Liver (tissue), 9 donors: ENCODE data around the gene SLC38A10. TPM values are rescaled to one million over a fixed set of nuclear protein-coding genes. Genes with fewer than 3 reads are reported as not detected.

Experiments used
- DNase-seq: peaks from one replicate; pipeline ENCODE4 v3.0.0-alpha.2; 2017; ENCODE audit warnings: low spot score
- H3K27ac ChIP-seq, 2 donors: one replicate each; pipeline ENCODE4 v1.7.0; 2013; ENCODE audit warnings: inconsistent platforms in 2 of 2, low read length in 2 of 2, control low read depth in 1 of 2, low read depth in 1 of 2, mild to moderate bottlenecking in 1 of 2
- H3K27me3 ChIP-seq, 4 donors: one replicate each; pipeline versions ENCODE4 v1.6.1 to v1.7.0; 2013; ENCODE audit warnings: low read length in 3 of 4, inconsistent platforms in 1 of 4, mild to moderate bottlenecking in 1 of 4, moderate library complexity in 1 of 4; ENCODE audit not compliant: control insufficient read depth in 4 of 4, insufficient read depth in 4 of 4
- H3K36me3 ChIP-seq, 4 donors: one replicate each; pipeline versions ENCODE4 v1.6.1 to v1.7.0; 2013; ENCODE audit warnings: low read length in 3 of 4, mild to moderate bottlenecking in 3 of 4, low read depth in 1 of 4, moderate library complexity in 1 of 4; ENCODE audit not compliant: control insufficient read depth in 4 of 4, insufficient read depth in 3 of 4
- H3K4me1 ChIP-seq, 4 donors: one replicate each; pipeline versions ENCODE4 v1.6.1 to v1.7.0; 2013; ENCODE audit warnings: low read length in 3 of 4, mild to moderate bottlenecking in 3 of 4, moderate library complexity in 1 of 4; ENCODE audit not compliant: control insufficient read depth in 4 of 4, insufficient read depth in 4 of 4
- H3K4me3 ChIP-seq, 3 donors: one replicate each; pipeline versions ENCODE4 v1.6.1 to v1.7.0; 2013; ENCODE audit warnings: low read length in 3 of 3, control low read depth in 1 of 3, low read depth in 1 of 3, mild to moderate bottlenecking in 1 of 3
- H3K9ac ChIP-seq, 2 donors: one replicate each; pipeline ENCODE4 v1.7.0; 2013; ENCODE audit warnings: low read length in 2 of 2, mild to moderate bottlenecking in 2 of 2, moderate library complexity in 2 of 2, control low read depth in 1 of 2, low read depth in 1 of 2
- H3K9me3 ChIP-seq, 4 donors: one replicate each; pipeline versions ENCODE4 v1.6.1 to v1.7.0; 2013; ENCODE audit warnings: low read length in 3 of 4; ENCODE audit not compliant: control insufficient read depth in 4 of 4
- EGR1 ChIP-seq, 2 donors: IDR thresholded peaks; 2 replicates each; pipeline ENCODE4 v1.6.1; 2016 to 2018; ENCODE audit warnings: antibody characterized with exemption in 2 of 2, low read depth in 2 of 2
- FOXA1 ChIP-seq: IDR thresholded peaks from 2 replicates; pipeline ENCODE4 v1.6.1; 2016; ENCODE audit warnings: antibody characterized with exemption
- GABPA ChIP-seq, 2 donors: IDR thresholded peaks in 1 of 2; conservative IDR thresholded peaks in 1 of 2; 2 replicates each; pipeline ENCODE4 v1.6.1; 2016; ENCODE audit warnings: antibody characterized with exemption in 2 of 2, mild to moderate bottlenecking in 1 of 2, moderate library complexity in 1 of 2
- HNF4A ChIP-seq, 2 donors: conservative IDR thresholded peaks; 2 replicates each; pipeline ENCODE4 v1.6.1; 2016; ENCODE audit warnings: antibody characterized with exemption in 2 of 2, mild to moderate bottlenecking in 2 of 2
- HNF4G ChIP-seq: IDR thresholded peaks from 2 replicates; pipeline ENCODE4 v1.6.1; 2016; ENCODE audit warnings: antibody characterized with exemption
- JUND ChIP-seq, 2 donors: IDR thresholded peaks; 2 replicates each; pipeline ENCODE4 v1.6.1; 2016; ENCODE audit warnings: antibody characterized with exemption in 2 of 2
- NR2F2 ChIP-seq: IDR thresholded peaks from 2 replicates; pipeline ENCODE4 v1.6.1; 2016; ENCODE audit warnings: antibody characterized with exemption
- RAD21 ChIP-seq, 2 donors: IDR thresholded peaks; 2 replicates each; pipeline ENCODE4 v1.6.1; 2016; ENCODE audit warnings: antibody characterized with exemption in 2 of 2, mild to moderate bottlenecking in 2 of 2
- RXRA ChIP-seq, 2 donors: IDR thresholded peaks; 2 replicates each; pipeline ENCODE4 v1.6.1; 2017 to 2018; ENCODE audit warnings: antibody characterized with exemption in 2 of 2, mild to moderate bottlenecking in 1 of 2
- SP1 ChIP-seq: IDR thresholded peaks from 2 replicates; pipeline ENCODE4 v1.6.1; 2018; ENCODE audit warnings: antibody characterized with exemption, mild to moderate bottlenecking
- TAF1 ChIP-seq: conservative IDR thresholded peaks from 2 replicates; pipeline ENCODE4 v1.6.1; 2016; ENCODE audit warnings: antibody characterized with exemption, mild to moderate bottlenecking
- YY1 ChIP-seq: IDR thresholded peaks from 2 replicates; pipeline ENCODE4 v1.6.1; 2016; ENCODE audit warnings: antibody characterized with exemption, mild to moderate bottlenecking
- WGBS: extraction: QIAGEN DNeasy Blood & Tissue Kit; methylation state at CpG from one replicate; pipeline ENCODE4 v1.1.7; 2013; 5-methylcytosine and 5-hydroxymethylcytosine counted together
- polyA plus RNA-seq, 2 donors: library from polyadenylated mRNA; stranded (reverse) in 1 of 2; unstranded in 1 of 2; fragments of 200-250 nt in 1 of 2; fragments of >200 nt in 1 of 2; fragmentation: Nextera tagmentation in 1 of 2; extraction: Ambion mirVana in 1 of 2; gene quantifications; one replicate each; pipeline versions ENCODE4 v1.2.1 to v1.2.3, GENCODE V29; 2013 to 2015
- total RNA-seq, 2 donors: library from RNA; depleted of rRNA; stranded (reverse); fragments of >200 nt; gene quantifications; one replicate each; pipeline ENCODE4 v1.2.3, GENCODE V29; 2014
- TF ChIP-seq, protein P1 (sequence below): fragments of 150-350 bp; IDR thresholded peaks from 2 replicates; pipeline ENCODE4 v1.5.1; 2017; ENCODE audit warnings: improper control_type of control experiment, low read depth, low read length; ENCODE audit not compliant: missing input control
- TF ChIP-seq, protein P2 (sequence below): IDR thresholded peaks from 2 replicates; pipeline ENCODE4 v1.6.1; 2016; ENCODE audit warnings: antibody characterized with exemption
- TF ChIP-seq, protein P3 (sequence below): IDR thresholded peaks from 2 replicates; pipeline ENCODE4 v1.6.1; 2016; ENCODE audit warnings: antibody characterized with exemption
- TF ChIP-seq, protein P4 (sequence below): IDR thresholded peaks from 2 replicates; pipeline ENCODE4 v1.6.1; 2016; ENCODE audit warnings: antibody characterized with exemption
- donor health status: healthy.
- donor health status: healthy.
- donor health status: healthy.
- donor health status: healthy.
- donor health status: healthy.

The SLC38A10 gene
- total and polyA plus RNA-seq, 4 donors: 29.3 to 117 (median 54.7) TPM

DNA sequence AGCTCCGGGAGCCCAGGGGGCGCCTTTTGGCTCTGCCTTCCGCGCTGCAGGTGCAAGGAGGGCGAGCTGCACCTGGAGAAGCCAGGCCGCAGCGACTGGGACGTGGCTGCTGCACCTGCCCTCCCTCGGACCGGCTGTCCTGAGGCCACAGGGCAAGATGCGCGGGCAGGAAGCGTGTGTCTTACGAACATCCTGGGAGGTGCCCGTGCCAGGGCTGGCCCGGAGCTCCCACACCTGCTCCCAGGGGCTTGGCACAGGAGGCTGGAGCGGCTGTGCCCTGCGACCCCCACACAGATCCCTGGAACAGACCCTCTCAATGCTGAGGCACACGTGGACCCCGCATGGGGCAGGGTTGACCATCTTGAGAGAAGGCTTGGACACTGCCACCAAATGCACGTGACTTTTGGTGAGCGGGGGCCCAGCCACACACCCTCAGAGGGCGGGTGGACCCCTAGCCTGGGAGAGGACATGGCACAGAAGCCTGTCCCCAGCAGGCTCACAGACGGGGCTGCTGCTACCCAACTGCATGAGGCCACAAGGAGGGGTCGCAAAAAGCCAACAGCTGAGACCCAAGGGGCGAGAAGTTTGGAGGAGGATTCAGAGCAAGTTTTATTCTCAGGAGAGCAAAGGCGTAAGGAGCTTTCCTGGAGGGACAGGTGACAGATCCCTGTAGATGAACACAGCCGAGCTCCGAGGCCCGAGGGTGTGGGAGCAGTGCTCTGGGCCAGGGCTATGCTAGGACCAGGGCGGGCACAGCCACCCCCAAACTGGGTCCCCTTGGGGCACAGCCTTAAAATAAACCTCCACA, 44.6 kb downstream of the SLC38A10 start (continued):
- TF ChIP-seq, protein P1, sequence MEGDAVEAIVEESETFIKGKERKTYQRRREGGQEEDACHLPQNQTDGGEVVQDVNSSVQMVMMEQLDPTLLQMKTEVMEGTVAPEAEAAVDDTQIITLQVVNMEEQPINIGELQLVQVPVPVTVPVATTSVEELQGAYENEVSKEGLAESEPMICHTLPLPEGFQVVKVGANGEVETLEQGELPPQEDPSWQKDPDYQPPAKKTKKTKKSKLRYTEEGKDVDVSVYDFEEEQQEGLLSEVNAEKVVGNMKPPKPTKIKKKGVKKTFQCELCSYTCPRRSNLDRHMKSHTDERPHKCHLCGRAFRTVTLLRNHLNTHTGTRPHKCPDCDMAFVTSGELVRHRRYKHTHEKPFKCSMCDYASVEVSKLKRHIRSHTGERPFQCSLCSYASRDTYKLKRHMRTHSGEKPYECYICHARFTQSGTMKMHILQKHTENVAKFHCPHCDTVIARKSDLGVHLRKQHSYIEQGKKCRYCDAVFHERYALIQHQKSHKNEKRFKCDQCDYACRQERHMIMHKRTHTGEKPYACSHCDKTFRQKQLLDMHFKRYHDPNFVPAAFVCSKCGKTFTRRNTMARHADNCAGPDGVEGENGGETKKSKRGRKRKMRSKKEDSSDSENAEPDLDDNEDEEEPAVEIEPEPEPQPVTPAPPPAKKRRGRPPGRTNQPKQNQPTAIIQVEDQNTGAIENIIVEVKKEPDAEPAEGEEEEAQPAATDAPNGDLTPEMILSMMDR: no peak
- TF ChIP-seq TAF1 (no peak), RXRA (IDR thresholded peaks at IDR 0.05) (no peak), HNF4G (no peak), EGR1 (IDR thresholded peaks at IDR 0.05; ENCODE audit: low read depth in 2 of 2) (no peak), NR2F2 (no peak), JUND (IDR thresholded peaks at IDR 0.05) (no peak)

DNA sequence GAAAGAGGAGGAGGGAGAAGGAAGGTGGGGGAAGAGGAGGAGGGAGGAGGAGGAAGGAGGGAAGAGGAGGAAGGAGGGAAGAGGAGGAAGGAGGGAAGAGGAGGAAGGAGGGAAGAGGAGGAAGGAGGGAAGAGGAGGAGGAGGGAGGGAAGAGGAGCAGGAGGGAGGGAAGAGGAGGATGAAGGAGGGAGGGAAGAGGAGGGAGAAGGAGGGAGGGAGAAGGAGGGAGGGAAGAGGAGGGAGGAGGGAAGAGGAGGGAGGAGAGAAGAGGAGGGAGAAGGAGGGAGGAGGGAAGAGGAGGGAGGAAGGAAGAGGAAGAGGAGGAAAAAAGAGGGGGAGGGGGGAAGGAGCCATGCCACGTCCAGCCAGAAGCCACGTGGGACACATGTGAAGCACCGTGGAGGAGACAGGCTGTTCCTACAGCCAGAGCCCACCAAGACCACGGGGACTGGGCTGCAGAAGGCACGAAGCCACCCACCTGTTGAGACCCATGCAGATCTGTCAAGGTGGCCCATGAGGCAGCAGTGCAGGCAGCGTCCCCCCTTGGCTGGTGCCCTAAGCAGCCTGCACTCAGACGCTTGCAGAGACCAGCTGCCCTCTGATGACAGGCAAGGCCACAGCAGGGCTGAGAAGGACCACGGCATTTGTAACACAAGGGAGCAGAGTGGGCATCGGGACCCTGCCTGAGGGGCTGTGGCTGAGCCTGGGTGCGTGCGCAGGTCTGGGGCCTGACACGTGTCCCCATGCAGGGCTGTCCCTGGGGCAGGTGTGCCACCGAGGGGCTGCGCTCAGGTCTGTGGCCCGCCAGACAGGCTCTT, 45.7 kb downstream of the SLC38A10 start:
- TF ChIP-seq, protein P2, sequence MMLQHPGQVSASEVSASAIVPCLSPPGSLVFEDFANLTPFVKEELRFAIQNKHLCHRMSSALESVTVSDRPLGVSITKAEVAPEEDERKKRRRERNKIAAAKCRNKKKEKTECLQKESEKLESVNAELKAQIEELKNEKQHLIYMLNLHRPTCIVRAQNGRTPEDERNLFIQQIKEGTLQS: no peak

DNA sequence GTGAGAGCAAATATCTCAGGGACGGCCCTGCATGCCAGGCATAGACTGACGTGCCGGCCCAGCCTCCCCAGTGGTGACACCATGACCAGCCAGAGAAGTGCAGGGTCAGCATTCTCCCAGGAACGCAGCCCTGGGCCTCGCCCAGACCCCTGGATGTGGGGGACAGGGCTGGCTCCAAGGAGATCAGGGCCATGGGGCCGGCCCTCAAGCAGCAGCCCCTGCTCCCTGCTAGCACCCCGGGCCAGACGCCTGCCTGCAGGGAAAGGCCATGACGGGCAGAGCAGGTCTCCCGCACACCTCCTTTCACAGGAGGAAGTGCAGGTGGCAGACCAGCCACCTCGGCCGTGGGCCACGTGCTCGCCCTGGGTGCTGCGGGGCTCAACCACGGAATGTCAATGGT, 46.5 kb downstream of the SLC38A10 start:
- H3K9me3 ChIP-seq: no peaks in the 10 kb centered on the region
- H3K36me3 ChIP-seq: peaks cover 0 to 29% (median 19%) of the 10 kb centered on the region in 4 donors
- H3K4me3 ChIP-seq: no peak overlapping the region
- H3K27me3 ChIP-seq: no peaks in the 10 kb centered on the region
- H3K9ac ChIP-seq: no peak overlapping the region
- no peak overlapping the region for H3K27ac ChIP-seq
- no peak for DNase-seq
- TF ChIP-seq RAD21 (IDR thresholded peaks at IDR 0.05): no peak
- TF ChIP-seq, protein P1: no peak
- TF ChIP-seq GABPA (IDR thresholded peaks at IDR 0.05 in 1 of 2, conservative IDR thresholded peaks at IDR 0.05 in 1 of 2): no peak
- TF ChIP-seq HNF4A (conservative IDR thresholded peaks at IDR 0.05): no peak
- TF ChIP-seq, protein P2: no peak
- TF ChIP-seq JUND (IDR thresholded peaks at IDR 0.05): no peak
- TF ChIP-seq EGR1 (IDR thresholded peaks at IDR 0.05; ENCODE audit: low read depth in 2 of 2): no peak
- no peak for TF ChIP-seq HNF4G
- no peak for TF ChIP-seq NR2F2
- no peak for TF ChIP-seq SP1
- TF ChIP-seq YY1: no peak
- TF ChIP-seq, protein P3, sequence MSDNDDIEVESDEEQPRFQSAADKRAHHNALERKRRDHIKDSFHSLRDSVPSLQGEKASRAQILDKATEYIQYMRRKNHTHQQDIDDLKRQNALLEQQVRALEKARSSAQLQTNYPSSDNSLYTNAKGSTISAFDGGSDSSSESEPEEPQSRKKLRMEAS: no peak
- TF ChIP-seq TAF1: no peak
- no peak for TF ChIP-seq RXRA (IDR thresholded peaks at IDR 0.05)
- TF ChIP-seq FOXA1: no peak
- TF ChIP-seq, protein P4, sequence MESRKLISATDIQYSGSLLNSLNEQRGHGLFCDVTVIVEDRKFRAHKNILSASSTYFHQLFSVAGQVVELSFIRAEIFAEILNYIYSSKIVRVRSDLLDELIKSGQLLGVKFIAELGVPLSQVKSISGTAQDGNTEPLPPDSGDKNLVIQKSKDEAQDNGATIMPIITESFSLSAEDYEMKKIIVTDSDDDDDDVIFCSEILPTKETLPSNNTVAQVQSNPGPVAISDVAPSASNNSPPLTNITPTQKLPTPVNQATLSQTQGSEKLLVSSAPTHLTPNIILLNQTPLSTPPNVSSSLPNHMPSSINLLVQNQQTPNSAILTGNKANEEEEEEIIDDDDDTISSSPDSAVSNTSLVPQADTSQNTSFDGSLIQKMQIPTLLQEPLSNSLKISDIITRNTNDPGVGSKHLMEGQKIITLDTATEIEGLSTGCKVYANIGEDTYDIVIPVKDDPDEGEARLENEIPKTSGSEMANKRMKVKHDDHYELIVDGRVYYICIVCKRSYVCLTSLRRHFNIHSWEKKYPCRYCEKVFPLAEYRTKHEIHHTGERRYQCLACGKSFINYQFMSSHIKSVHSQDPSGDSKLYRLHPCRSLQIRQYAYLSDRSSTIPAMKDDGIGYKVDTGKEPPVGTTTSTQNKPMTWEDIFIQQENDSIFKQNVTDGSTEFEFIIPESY: no peak
- 82% methylated on average over 16 of the region's 16 CpGs for WGBS
- peaks cover 0 to 6% (median 2%) of the 10 kb centered on the region in 4 donors for H3K4me1 ChIP-seq

More for the DNA sequence above, 45.7 kb downstream of the SLC38A10 start:
- Histone ChIP-seq H3K9ac (no peak overlapping the region), H3K4me3 (no peak overlapping the region), H3K27ac (no peak overlapping the region), H3K4me1 (peaks cover 0 to 6% (median 2%) of the 10 kb centered on the region in 4 donors), H3K27me3 (no peaks in the 10 kb centered on the region), H3K36me3 (peaks cover 0 to 29% (median 19%) of the 10 kb centered on the region in 4 donors), H3K9me3 (no peaks in the 10 kb centered on the region)
- WGBS: 92% methylated on average over 15 of the region's 15 CpGs
- DNase-seq: no peak
